Activated gamma-delta T cell (primary cell): ENCODE measurements around the gene PAM16.
"Not testable (repeated sequence)": the region's sequence is repeated elsewhere in the genome, so short reads cannot be mapped to it uniquely, and the experiment has no call there.

Experiments
- DNase-seq: peaks from one replicate; lab custom pipeline; 2025; lab: John Stamatoyannopoulos, UW
- total RNA-seq, 2 donors: gene quantifications; one replicate each; lab custom pipeline; 2026; lab: John Stamatoyannopoulos, UW

The PAM16 gene
- 1.8 to 2.0 reads per million in 2 donors for total RNA-seq

- DNase-seq = peak; percentile 97
Observed at GRCh38 chr16:4350787-4351659, at the start of gene PAM16. Gene PAM16 (minus strand): TSS chr16:4351321. CDS start chr16:4351234, 87 bp downstream.

GRCh38 chr16:4399001-4399730 lies 48.0 kb upstream of the PAM16 start:
- DNase-seq = no peak

- DNase-seq = no peak
Observed at GRCh38 chr16:4395055-4395726, 44.1 kb upstream of the PAM16 start.

GRCh38 chr16:4393850-4394249 lies 42.7 kb upstream of the PAM16 start:
- DNase-seq = not testable (repeated sequence)

- no peak for DNase-seq
Observed at GRCh38 chr16:4393240-4393600, 42.1 kb upstream of the PAM16 start.

GRCh38 chr16:4392382-4393239 lies 41.5 kb upstream of the PAM16 start:
- DNase-seq = no peak

- DNase-seq = no peak
Observed at GRCh38 chr16:4391631-4392381, 40.7 kb upstream of the PAM16 start.

- no peak for DNase-seq
Observed at GRCh38 chr16:4390266-4391260, 39.4 kb upstream of the PAM16 start.

- DNase-seq = no peak
Observed at GRCh38 chr16:4389051-4389955, 38.2 kb upstream of the PAM16 start.

- DNase-seq = no peak
Observed at GRCh38 chr16:4388271-4389021, 37.3 kb upstream of the PAM16 start.

GRCh38 chr16:4387781-4388180 lies 36.7 kb upstream of the PAM16 start:
- no peak for DNase-seq

GRCh38 chr16:4386951-4387565 lies 35.9 kb upstream of the PAM16 start:
- no peak for DNase-seq

GRCh38 chr16:4386451-4386805 lies 35.3 kb upstream of the PAM16 start:
- DNase-seq = no peak

GRCh38 chr16:4385789-4386450 lies 34.8 kb upstream of the PAM16 start:
- DNase-seq = no peak

GRCh38 chr16:4385066-4385788 lies 34.1 kb upstream of the PAM16 start:
- DNase-seq = no peak

GRCh38 chr16:4384509-4384942 lies 33.4 kb upstream of the PAM16 start:
- DNase-seq = no peak
